ENCODE results near the gene THRSP.
"Not testable (repeated sequence)": the region's sequence is repeated elsewhere in the genome, so short reads cannot be mapped to it uniquely, and the experiment has no call there.

The THRSP gene

GRCh38 chr11:78063440-78064181, at the start of gene THRSP:
Gene THRSP (plus strand): TSS chr11:78063861. CDS start chr11:78063882, 21 bp downstream.
- FAIRE-seq = no peak

DNA sequence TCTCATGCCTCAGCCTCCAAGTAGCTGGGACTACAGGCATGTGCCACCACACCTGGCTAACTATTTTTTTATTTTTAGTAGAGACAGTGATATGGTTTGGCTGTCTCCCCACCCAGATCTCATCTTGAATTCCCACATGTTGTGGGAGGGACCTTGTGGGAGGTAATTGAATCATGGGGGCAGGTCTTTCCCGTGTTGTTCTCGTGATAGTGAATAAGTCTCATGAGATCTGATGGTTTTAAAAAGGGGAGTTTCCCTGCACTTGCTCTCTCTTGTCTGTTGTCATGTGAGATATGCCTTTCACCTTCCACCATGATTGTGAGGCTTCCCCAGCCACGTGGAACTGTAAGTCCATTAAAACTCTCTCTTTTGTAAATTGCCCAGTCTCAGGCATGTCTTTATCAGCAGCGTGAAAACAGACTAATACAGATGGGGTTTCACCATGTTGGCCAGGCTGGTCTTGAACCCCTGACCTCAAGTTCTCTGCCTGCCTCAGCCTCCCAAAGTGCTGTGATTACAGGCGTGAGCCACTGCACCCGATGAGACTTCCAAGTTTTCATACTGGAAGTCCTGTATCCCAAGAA, 48.6 kb upstream of the THRSP start:
- FAIRE-seq = not testable (repeated sequence)

- no peak for FAIRE-seq
Measured at GRCh38 chr11:78015878-78016277, 47.8 kb upstream of the THRSP start.

DNA sequence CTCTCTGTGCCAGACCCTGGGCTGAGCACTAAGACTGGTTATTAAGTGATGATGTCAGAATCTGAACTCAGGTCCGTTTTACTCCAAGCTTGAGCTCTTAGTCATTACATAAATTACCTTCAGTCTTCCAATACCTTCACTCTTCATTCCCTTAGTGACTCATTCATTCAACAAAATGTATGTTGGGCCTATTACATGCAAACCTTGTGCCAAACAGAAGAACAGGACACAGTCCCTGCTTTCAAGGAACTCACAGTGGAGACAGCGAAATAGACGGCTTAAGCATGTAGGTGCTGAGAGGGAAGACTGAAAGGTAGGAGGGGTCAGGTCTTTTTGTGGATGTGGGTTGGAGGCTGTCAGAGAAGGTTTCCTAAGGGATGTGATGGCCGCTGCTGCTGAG, 43.9 kb upstream of the THRSP start:
- no peak for FAIRE-seq

DNA sequence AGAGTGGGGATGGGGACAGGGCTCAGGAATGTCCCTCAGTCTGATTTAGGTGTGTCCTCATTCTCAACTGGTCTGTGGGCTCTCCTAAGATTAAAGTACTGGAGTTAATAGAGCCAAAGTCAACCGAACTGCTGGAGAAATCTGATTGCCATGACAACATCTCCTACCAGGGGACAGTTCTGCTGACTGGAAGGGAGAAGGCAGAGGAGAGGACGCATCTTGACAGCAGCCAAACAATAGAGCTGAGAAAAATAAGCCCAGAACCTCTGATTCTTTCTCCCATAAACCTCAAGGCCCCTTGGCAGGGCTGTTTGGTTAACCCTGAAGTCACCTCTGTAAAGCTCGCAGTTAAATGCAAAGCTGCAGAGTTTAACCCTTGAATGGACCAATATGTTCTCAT, 43.4 kb upstream of the THRSP start:
- FAIRE-seq = no peak

- no peak for FAIRE-seq
Measured at GRCh38 chr11:78021611-78022010, 42.0 kb upstream of the THRSP start.

DNA sequence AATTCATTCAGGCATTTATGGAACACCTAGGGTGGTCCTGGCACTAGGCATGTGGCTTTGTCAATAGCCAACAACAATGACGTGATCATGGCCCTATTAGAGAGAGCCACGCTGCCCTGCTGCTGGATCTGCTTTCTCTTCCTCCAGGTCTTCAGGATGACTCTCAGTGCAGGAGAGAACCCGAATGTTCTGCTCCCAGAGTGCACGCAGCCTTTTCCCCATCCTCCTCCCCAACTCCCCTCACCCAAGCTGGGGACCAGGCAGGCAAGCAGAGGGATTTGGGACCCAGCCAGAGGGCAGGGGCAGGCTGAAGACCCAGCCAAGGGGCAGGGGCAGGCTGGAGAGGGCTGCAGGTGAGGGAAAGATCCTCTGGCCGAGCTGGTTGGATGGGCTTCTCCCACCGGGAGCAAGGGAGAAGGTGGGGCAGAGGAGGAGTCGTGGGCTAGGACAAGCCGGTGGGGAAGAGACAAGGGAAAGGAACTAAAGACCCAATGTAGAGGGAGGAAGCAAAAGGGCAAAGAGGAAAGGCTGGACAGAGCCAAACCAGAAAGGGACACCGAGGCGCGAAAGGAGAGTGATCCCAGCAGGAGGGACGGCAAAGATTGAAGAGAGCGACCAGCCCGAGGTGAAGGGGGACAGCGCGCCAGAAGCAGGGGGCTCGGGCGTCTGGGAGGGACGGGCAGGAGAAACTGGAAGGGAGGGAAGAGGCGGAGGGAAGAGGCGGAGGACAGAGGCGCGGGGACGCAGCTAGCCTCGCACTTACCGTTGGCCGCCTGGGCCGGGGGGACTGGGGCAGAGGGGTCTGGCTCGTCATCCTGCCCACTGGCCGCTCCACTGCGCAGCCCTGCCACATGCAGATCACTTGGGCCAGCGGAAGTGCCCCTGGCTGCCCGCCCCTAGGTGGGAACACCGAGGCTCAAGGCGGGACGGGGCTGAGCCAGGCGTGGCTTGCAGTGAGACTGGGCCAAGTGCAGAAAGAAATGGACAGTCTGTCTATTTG, 41.0 kb upstream of the THRSP start, which contains the start of gene KCTD14:
Gene KCTD14, minus strand, starts transcription at position 880 of the 1,000 bp plus-strand sequence. Its CDS starts 27 bp downstream, at position 853.
- FAIRE-seq = no peak

- no peak for FAIRE-seq
Measured at GRCh38 chr11:78023426-78023825, 40.2 kb upstream of the THRSP start.

- no peak for FAIRE-seq
Measured at GRCh38 chr11:78025378-78025777, 38.3 kb upstream of the THRSP start.

DNA sequence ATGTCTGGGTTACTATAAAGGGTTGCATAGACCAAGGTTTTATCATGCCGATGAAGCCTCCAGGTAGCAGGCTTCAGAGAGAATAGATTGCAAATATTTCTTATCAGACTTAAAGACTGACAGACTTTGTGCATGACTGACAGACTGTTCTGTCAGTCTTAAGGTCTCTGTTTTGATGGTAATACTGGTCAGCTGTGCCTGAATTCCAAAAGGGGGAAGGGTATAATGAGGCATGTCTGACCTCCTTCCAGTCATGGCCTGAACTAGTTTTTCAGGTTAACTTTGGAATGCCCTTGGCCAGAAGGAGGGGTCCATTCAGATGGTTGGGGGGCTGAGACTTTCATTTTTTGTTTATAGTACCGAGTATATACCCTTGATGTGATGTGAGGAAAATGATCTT, 35.9 kb upstream of the THRSP start:
- no peak for FAIRE-seq

- FAIRE-seq = not testable (repeated sequence)
Measured at GRCh38 chr11:78028423-78028822, 35.2 kb upstream of the THRSP start.

- no peak for FAIRE-seq
Measured at GRCh38 chr11:78030429-78031325, 33.0 kb upstream of the THRSP start.

- no peak for FAIRE-seq
Measured at GRCh38 chr11:78031629-78032028, 32.0 kb upstream of the THRSP start.

- no peak for FAIRE-seq
Measured at GRCh38 chr11:78032090-78032489, 31.6 kb upstream of the THRSP start.

DNA sequence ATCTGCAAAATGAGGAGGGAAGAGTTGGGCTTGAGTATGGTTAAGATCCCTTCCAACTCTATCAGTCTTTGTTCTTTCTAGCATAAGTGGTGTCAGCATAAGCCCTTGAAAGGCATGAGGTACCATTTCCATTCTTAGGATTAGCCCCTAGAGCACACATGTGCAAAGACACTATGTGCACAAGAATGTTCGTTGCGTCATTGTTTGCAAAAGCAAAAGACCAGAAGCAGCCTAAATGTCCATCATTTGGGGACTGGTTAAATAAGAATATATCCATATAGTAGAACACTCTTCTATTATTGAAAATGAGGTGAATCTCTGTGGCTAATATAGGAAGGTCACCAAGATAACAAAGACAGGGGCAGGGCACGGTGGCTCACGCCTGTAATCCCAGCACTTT, 30.6 kb upstream of the THRSP start:
- FAIRE-seq = no peak

GRCh38 chr11:78034623-78035022, 29.0 kb upstream of the THRSP start:
- no peak for FAIRE-seq

GRCh38 chr11:78036313-78036712, 27.3 kb upstream of the THRSP start:
- no peak for FAIRE-seq

- FAIRE-seq = no peak
Measured at GRCh38 chr11:78037056-78037455, 26.6 kb upstream of the THRSP start.

- FAIRE-seq = no peak
Measured at GRCh38 chr11:78037825-78038620, 25.6 kb upstream of the THRSP start.

- FAIRE-seq = no peak
Measured at GRCh38 chr11:78038697-78039313, 24.9 kb upstream of the THRSP start.

GRCh38 chr11:78039391-78039918, 24.2 kb upstream of the THRSP start:
- no peak for FAIRE-seq

Data from TTC549 (cell line).